Transverse colon (tissue), 4 donors: ENCODE data around the gene PRR30.

Source experiments
- CTCF ChIP-seq, 5 experiments: fragments of 200-600 bp in 3 of 5; fragments of 450-650 bp in 2 of 5; sonication (generic) in 3 of 5; IDR thresholded peaks; 1 replicate in 2 of 5; 2 replicates in 3 of 5; pipeline ENCODE4 v1.5.1; 2016 to 2017; ENCODE audit warnings: antibody characterized with exemption in 5 of 5, inconsistent platforms in 3 of 5, mild to moderate bottlenecking in 2 of 5, moderate library complexity in 1 of 5
- EP300 ChIP-seq: sonication (generic); formaldehyde crosslinking; IDR thresholded peaks from one replicate; pipeline ENCODE4 v1.6.1; 2017; ENCODE audit warnings: antibody characterized with exemption, low read depth
- POLR2A ChIP-seq: fragments of 450-650 bp; IDR thresholded peaks from one replicate; pipeline ENCODE4 v1.6.1; 2016; ENCODE audit warnings: antibody characterized with exemption, mild to moderate bottlenecking, moderate library complexity
- POLR2AphosphoS5 ChIP-seq, 3 donors: sonication (generic); formaldehyde crosslinking; IDR thresholded peaks; one replicate each; pipeline ENCODE4 v1.6.1; 2016; ENCODE audit warnings: antibody characterized with exemption in 3 of 3

GRCh38 chr2:27160191-27160590 is 21.0 kb upstream of the PRR30 start:
- no peak for TF ChIP-seq CTCF (IDR thresholded peaks at IDR 0.05)
- TF ChIP-seq POLR2A, result no peak
- no peak for TF ChIP-seq POLR2AphosphoS5 (IDR thresholded peaks at IDR 0.05)
- TF ChIP-seq EP300, result no peak
